Transverse colon (tissue), 4 donors: ENCODE data around the gene TMCC3. TPM values are rescaled to one million over a fixed set of nuclear protein-coding genes. Genes with fewer than 3 reads are reported as not detected.
A peak's percentile ranks its signal among the peaks of the same experiment; 100 is the strongest.
"Not testable (repeated sequence)": the region's sequence is repeated elsewhere in the genome, so short reads cannot be mapped to it uniquely, and the experiment has no call there.

Experiments used
- DNase-seq: peaks from one replicate; pipeline ENCODE4 v3.0.0-alpha.2; 2019
- H3K27ac ChIP-seq, 4 donors: fragments of 200-600 bp; sonication (generic); 2 replicates each; pipeline ENCODE4 v1.5.1; 2016 to 2018; ENCODE audit warnings: inconsistent platforms in 4 of 4
- H3K27me3 ChIP-seq: fragments of 200-600 bp; sonication (generic); 2 replicates; pipeline ENCODE4 v1.5.1; 2017; ENCODE audit warnings: inconsistent platforms
- H3K36me3 ChIP-seq, 4 donors: fragments of 200-600 bp; sonication (generic); 2 replicates each; pipeline ENCODE4 v1.5.1; 2017 to 2019; ENCODE audit warnings: inconsistent platforms in 4 of 4
- H3K4me1 ChIP-seq, 4 donors: fragments of 200-600 bp; sonication (generic); 2 replicates each; pipeline ENCODE4 v1.5.1; 2017 to 2020; ENCODE audit warnings: inconsistent platforms in 4 of 4
- H3K4me3 ChIP-seq, 4 donors: fragments of 200-600 bp; sonication (generic); 1 replicate in 1 of 4; 2 replicates in 3 of 4; pipeline versions ENCODE4 v1.5.1 to v1.6.1; 2017 to 2019; ENCODE audit warnings: inconsistent platforms in 4 of 4
- H3K9me3 ChIP-seq, 2 donors: fragments of 200-600 bp; sonication (generic); 2 replicates each; pipeline ENCODE4 v1.5.1; 2017 to 2019; ENCODE audit warnings: inconsistent platforms in 2 of 2
- CTCF ChIP-seq, 5 experiments: fragments of 200-600 bp in 3 of 5; fragments of 450-650 bp in 2 of 5; sonication (generic) in 3 of 5; IDR thresholded peaks; 1 replicate in 2 of 5; 2 replicates in 3 of 5; pipeline ENCODE4 v1.5.1; 2016 to 2017; ENCODE audit warnings: antibody characterized with exemption in 5 of 5, inconsistent platforms in 3 of 5, mild to moderate bottlenecking in 2 of 5, moderate library complexity in 1 of 5
- EP300 ChIP-seq: sonication (generic); formaldehyde crosslinking; IDR thresholded peaks from one replicate; pipeline ENCODE4 v1.6.1; 2017; ENCODE audit warnings: antibody characterized with exemption, low read depth
- POLR2A ChIP-seq: fragments of 450-650 bp; IDR thresholded peaks from one replicate; pipeline ENCODE4 v1.6.1; 2016; ENCODE audit warnings: antibody characterized with exemption, mild to moderate bottlenecking, moderate library complexity
- POLR2AphosphoS5 ChIP-seq, 3 donors: sonication (generic); formaldehyde crosslinking; IDR thresholded peaks; one replicate each; pipeline ENCODE4 v1.6.1; 2016; ENCODE audit warnings: antibody characterized with exemption in 3 of 3
- WGBS, 2 donors: methylation state at CpG; one replicate each; pipeline ENCODE4 v1.1.5; 2018; ENCODE audit warnings: low coverage in 1 of 2; 5-methylcytosine and 5-hydroxymethylcytosine counted together
- in situ Hi-C, 4 donors: fragments of 200-750 bp; cut with MboI; loops; one replicate each; pipeline versions ENCODE4 v1.15.0 to v1.15.1; 2017; ENCODE audit warnings: low sequenced_read_pairs in 3 of 4, low pct_ligation_motif_present in 1 of 4, low pct_unique_long_range_greater_than_20kb in 1 of 4
- intact Hi-C: fragments of 100-400 bp; cut with DNase I; formaldehyde crosslinking; loops from one replicate; pipeline ENCODE4 v1.15.1; 2023; ENCODE audit warnings: low total_unique reads
- total RNA-seq, 4 donors: library from RNA; depleted of rRNA; stranded (reverse); fragments of >200 nt; gene quantifications; one replicate each; pipeline ENCODE4 v1.1.0, GENCODE V29; 2016

TMCC3 gene
- total RNA-seq, 4 donors from 2014 or later: 6.4 to 79.3 (median 65.9) TPM

GRCh38 chr12:94596596-94596995, 53.8 kb downstream of the TMCC3 start:
- DNase-seq: no peak
- H3K9me3 ChIP-seq: no peaks in the 10 kb centered on the region
- no peaks in the 10 kb centered on the region for H3K36me3 ChIP-seq
- 62% methylated on average over 2 of the region's 2 CpGs; no CpG with 5 or more reads in 1 of the 2 donors for WGBS, 2 donors
- H3K27ac ChIP-seq: peak overlapping the region in 1 of 4 donors; percentile 30
- peaks cover 3 to 20% (median 10%) of the 10 kb centered on the region in 4 donors for H3K4me1 ChIP-seq
- no peaks in the 10 kb centered on the region for H3K27me3 ChIP-seq
- TF ChIP-seq EP300: no peak
- TF ChIP-seq POLR2A: no peak
- TF ChIP-seq POLR2AphosphoS5 (IDR thresholded peaks at IDR 0.05): no peak
- no peak for TF ChIP-seq CTCF (IDR thresholded peaks at IDR 0.05)
- intact Hi-C loops (no loop called here), in situ Hi-C loops (no loop called here)
- no peak overlapping the region for H3K4me3 ChIP-seq

DNA sequence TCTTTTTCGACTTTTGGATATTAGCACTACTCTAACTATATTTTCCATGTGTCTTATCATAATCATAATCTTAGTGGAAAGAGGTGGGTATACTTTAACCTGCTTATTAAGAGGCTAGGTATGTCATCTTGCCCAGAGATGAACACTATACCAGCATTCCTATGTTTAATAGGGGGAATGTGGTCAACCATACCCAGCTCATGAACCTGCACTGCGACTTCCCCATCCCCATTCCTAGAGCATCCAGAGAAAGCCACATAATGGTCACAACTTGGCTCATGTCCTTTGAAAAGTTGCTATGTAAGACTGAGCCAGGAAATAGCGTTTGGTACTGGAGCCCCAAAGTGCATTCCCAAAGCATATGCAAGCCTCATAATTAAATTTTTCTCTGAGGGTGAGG, 55.2 kb downstream of the TMCC3 start:
- Histone ChIP-seq H3K36me3 (no peaks in the 10 kb centered on the region), H3K27me3 (no peaks in the 10 kb centered on the region), H3K4me1 (peaks cover 6 to 33% (median 17%) of the 10 kb centered on the region in 4 donors), H3K4me3 (no peak overlapping the region), H3K27ac (no peak overlapping the region), H3K9me3 (no peaks in the 10 kb centered on the region)
- TF ChIP-seq POLR2AphosphoS5 (IDR thresholded peaks at IDR 0.05) (no peak), POLR2A (no peak), EP300 (no peak), CTCF (IDR thresholded peaks at IDR 0.05) (no peak)
- 71 to 90% methylated on average over 1 to 3 of the region's 3 CpGs for WGBS, 2 donors
- intact Hi-C loops (no loop called here), in situ Hi-C loops (no loop called here)
- no peak for DNase-seq

- Histone ChIP-seq H3K9me3 (no peaks in the 10 kb centered on the region), H3K4me3 (no peak overlapping the region), H3K4me1 (peaks cover 7 to 35% (median 22%) of the 10 kb centered on the region in 4 donors), H3K27ac (no peak overlapping the region), H3K27me3 (no peaks in the 10 kb centered on the region), H3K36me3 (no peaks in the 10 kb centered on the region)
- WGBS, 2 donors: 78% methylated on average over 1 of the region's 3 CpGs; no CpG with 5 or more reads in 1 of the 2 donors
- DNase-seq: no peak
- intact Hi-C loops: no loop called here
- in situ Hi-C loops: no loop called here
- TF ChIP-seq POLR2AphosphoS5 (IDR thresholded peaks at IDR 0.05): no peak
- no peak for TF ChIP-seq POLR2A
- no peak for TF ChIP-seq EP300
- TF ChIP-seq CTCF (IDR thresholded peaks at IDR 0.05): no peak
Observed at GRCh38 chr12:94594443-94594825, 55.9 kb downstream of the TMCC3 start.

DNA sequence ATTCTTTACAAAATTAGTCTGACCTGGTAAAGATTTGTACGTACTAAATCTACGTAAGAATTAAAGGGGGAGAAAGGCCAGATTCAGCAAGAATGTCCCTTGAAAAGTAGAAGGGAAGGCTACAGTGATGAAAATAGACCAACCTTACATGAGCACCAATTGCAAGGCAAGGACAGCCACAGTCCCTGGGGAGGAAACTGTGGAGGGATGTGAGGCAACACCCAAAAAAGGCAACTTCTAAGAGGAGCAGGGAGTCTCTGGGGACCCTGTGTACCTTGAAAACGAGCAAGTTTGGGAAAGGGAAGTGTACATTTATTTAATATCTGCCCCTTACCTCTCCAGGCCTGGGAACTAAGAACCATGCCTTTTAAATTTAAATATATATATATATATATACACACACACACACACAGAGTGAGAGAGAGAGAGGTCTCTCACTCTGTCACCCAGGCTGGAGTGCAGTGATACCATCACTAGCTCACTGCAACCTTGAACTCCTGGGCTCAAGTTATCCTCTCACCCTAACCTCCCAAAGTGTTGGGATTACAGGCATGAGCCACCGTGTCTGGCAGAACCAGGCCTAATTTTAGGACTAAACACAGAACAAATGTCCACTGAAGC, 56.4 kb downstream of the TMCC3 start:
- no peak for DNase-seq
- no peaks in the 10 kb centered on the region for H3K36me3 ChIP-seq
- TF ChIP-seq POLR2AphosphoS5 (IDR thresholded peaks at IDR 0.05) (no peak), POLR2A (no peak), CTCF (IDR thresholded peaks at IDR 0.05) (no peak), EP300 (no peak)
- H3K4me3 ChIP-seq: no peak overlapping the region
- 74 to 90% methylated on average over 3 to 4 of the region's 4 CpGs for WGBS, 2 donors
- H3K4me1 ChIP-seq: peaks cover 7 to 39% (median 22%) of the 10 kb centered on the region in 4 donors
- H3K27me3 ChIP-seq: no peaks in the 10 kb centered on the region
- intact Hi-C loops: no loop called here
- in situ Hi-C loops: no loop called here
- no peaks in the 10 kb centered on the region for H3K9me3 ChIP-seq
- no peak overlapping the region for H3K27ac ChIP-seq

- H3K27me3 ChIP-seq, H3K9me3 ChIP-seq, in situ Hi-C loops, intact Hi-C loops, DNase-seq, H3K36me3 ChIP-seq, H3K4me3 ChIP-seq: not testable (repeated sequence)
- 85% methylated on average over 8 to 9 of the region's 9 CpGs for WGBS, 2 donors
- Histone ChIP-seq H3K27ac (peak overlapping the region in 2 of 4 donors; percentile 30 to 43), H3K4me1 (peaks cover 15 to 47% (median 27%) of the 10 kb centered on the region in 4 donors)
Observed at GRCh38 chr12:94592723-94593122, 57.6 kb downstream of the TMCC3 start.
